Body of pancreas (tissue), 4 donors: ENCODE data around the gene CNNM4. TPM values are rescaled to one million over a fixed set of nuclear protein-coding genes. Genes with fewer than 3 reads are reported as not detected.

Experiments
- ATAC-seq: fragments of 150-250 bp; one replicate; pipeline ENCODE4 v1.9.1; 2016
- DNase-seq, 4 donors: peaks; one replicate each; pipeline ENCODE4 v3.0.0-alpha.2; 2019
- H3K27ac ChIP-seq, 4 donors: fragments of 200-600 bp; sonication (generic); 1 replicate in 3 of 4; 2 replicates in 1 of 4; pipeline versions ENCODE4 v1.5.1 to v1.6.1; 2016 to 2019; ENCODE audit warnings: mild to moderate bottlenecking in 1 of 4, mixed read lengths in 1 of 4, moderate library complexity in 1 of 4
- H3K27me3 ChIP-seq, 2 donors: fragments of 200-600 bp; sonication (generic); one replicate each; pipeline ENCODE4 v1.6.0; 2016; ENCODE audit warnings: mild to moderate bottlenecking in 1 of 2
- H3K36me3 ChIP-seq, 2 donors: fragments of 200-600 bp; sonication (generic); replicated peaks in 1 of 2; 2 replicates each; pipeline ENCODE4 v1.5.1; 2016; ENCODE audit warnings: low read depth in 2 of 2; ENCODE audit not compliant: insufficient read depth in 1 of 2
- H3K4me1 ChIP-seq: fragments of 200-600 bp; sonication (generic); one replicate; pipeline ENCODE4 v1.6.0; 2016
- H3K4me3 ChIP-seq, 2 donors: fragments of 200-600 bp; sonication (generic); 1 replicate in 1 of 2; 2 replicates in 1 of 2; pipeline ENCODE4 v1.5.1; 2016 to 2019
- H3K9me3 ChIP-seq, 3 donors: fragments of 200-600 bp; sonication (generic); 1 replicate in 2 of 3; 2 replicates in 1 of 3; pipeline ENCODE4 v1.5.1; 2016
- CTCF ChIP-seq, 7 experiments: fragments of 450-650 bp in 4 of 7; fragments of 200-600 bp in 3 of 7; sonication (generic) in 3 of 7; IDR thresholded peaks; one replicate each; pipeline ENCODE4 v1.5.1; 2016 to 2019; ENCODE audit warnings: antibody characterized with exemption in 7 of 7
- POLR2A ChIP-seq, 3 donors: fragments of 450-650 bp; IDR thresholded peaks; one replicate each; pipeline ENCODE4 v1.6.1; 2016; ENCODE audit warnings: antibody characterized with exemption in 3 of 3, mild to moderate bottlenecking in 2 of 3
- WGBS, 2 donors: methylation state at CpG; one replicate each; pipeline ENCODE4 v1.1.5; 2017; 5-methylcytosine and 5-hydroxymethylcytosine counted together
- intact Hi-C: fragments of 100-400 bp; cut with DNase I; formaldehyde crosslinking; loops from one replicate; pipeline ENCODE4 v1.15.1; 2023
- total RNA-seq, 2 donors: library from RNA; depleted of rRNA; stranded (reverse); fragments of >200 nt; gene quantifications; one replicate each; pipeline ENCODE4 v1.1.0, GENCODE V29; 2016

Gene CNNM4
- total RNA-seq, 2 donors from 2014 or later: 4.3 to 7.8 TPM

GRCh38 chr2:96754317-96754716 lies 6.4 kb upstream of the CNNM4 start:
- no peak overlapping the region for H3K4me3 ChIP-seq
- ATAC-seq (no peak), DNase-seq (no peak)
- H3K4me1 ChIP-seq: no peaks in the 10 kb centered on the region
- H3K36me3 ChIP-seq: no peaks in the 10 kb centered on the region
- no peak overlapping the region for H3K27ac ChIP-seq
- no peaks in the 10 kb centered on the region for H3K9me3 ChIP-seq
- H3K27me3 ChIP-seq: no peaks in the 10 kb centered on the region
- no peak for TF ChIP-seq POLR2A (IDR thresholded peaks at IDR 0.05)
- TF ChIP-seq CTCF (IDR thresholded peaks at IDR 0.05): no peak
- intact Hi-C loops: no loop called here

- ATAC-seq: no peak
- WGBS, 2 donors: 87 to 88% methylated on average over 5 of the region's 5 CpGs
These were observed 3.8 kb upstream of the CNNM4 start for GRCh38 chr2:96756788-96757476.

GRCh38 chr2:96757477-96757860 lies 3.2 kb upstream of the CNNM4 start:
- no peak overlapping the region for H3K27ac ChIP-seq
- no peaks in the 10 kb centered on the region for H3K27me3 ChIP-seq
- TF ChIP-seq POLR2A (IDR thresholded peaks at IDR 0.05): no peak
- intact Hi-C loops: no loop called here
- H3K4me1 ChIP-seq: peaks cover 22% of the 10 kb centered on the region
- H3K4me3 ChIP-seq: no peak overlapping the region
- ATAC-seq (no peak), DNase-seq (no peak)
- 93 to 95% methylated on average over 5 to 6 of the region's 6 CpGs for WGBS, 2 donors
- H3K9me3 ChIP-seq: no peaks in the 10 kb centered on the region
- no peaks in the 10 kb centered on the region for H3K36me3 ChIP-seq

More at GRCh38 chr2:96756788-96757476, 3.8 kb upstream of the CNNM4 start:
- no peak for DNase-seq
- Histone ChIP-seq H3K27me3 (no peaks in the 10 kb centered on the region), H3K4me1 (peaks cover 17% of the 10 kb centered on the region), H3K4me3 (no peak overlapping the region), H3K36me3 (no peaks in the 10 kb centered on the region), H3K9me3 (no peaks in the 10 kb centered on the region), H3K27ac (no peak overlapping the region)
- intact Hi-C loops: no loop called here
- TF ChIP-seq CTCF (IDR thresholded peaks at IDR 0.05): no peak
- no peak for TF ChIP-seq POLR2A (IDR thresholded peaks at IDR 0.05)

GRCh38 chr2:96758987-96759386 lies 1.7 kb upstream of the CNNM4 start:
- H3K4me3 ChIP-seq: no peak overlapping the region
- no peak for ATAC-seq
- DNase-seq: no peak
- 92 to 94% methylated on average over 3 of the region's 3 CpGs for WGBS, 2 donors
- peaks cover 37% of the 10 kb centered on the region for H3K4me1 ChIP-seq
- intact Hi-C loops: no loop called here
- no peak for TF ChIP-seq CTCF (IDR thresholded peaks at IDR 0.05)
- TF ChIP-seq POLR2A (IDR thresholded peaks at IDR 0.05): no peak
- no peaks in the 10 kb centered on the region for H3K9me3 ChIP-seq
- no peak overlapping the region for H3K27ac ChIP-seq
- H3K36me3 ChIP-seq: no peaks in the 10 kb centered on the region
- H3K27me3 ChIP-seq: no peaks in the 10 kb centered on the region

GRCh38 chr2:96759548-96759947 lies 1.2 kb upstream of the CNNM4 start:
- no peak for TF ChIP-seq POLR2A (IDR thresholded peaks at IDR 0.05)
- TF ChIP-seq CTCF (IDR thresholded peaks at IDR 0.05): no peak
- Histone ChIP-seq H3K9me3 (no peaks in the 10 kb centered on the region), H3K27ac (peak overlapping the region in 1 of 4 donors; percentile 80), H3K4me1 (peaks cover 43% of the 10 kb centered on the region), H3K27me3 (no peaks in the 10 kb centered on the region), H3K4me3 (no peak overlapping the region), H3K36me3 (no peaks in the 10 kb centered on the region)
- WGBS, 2 donors: 94 to 100% methylated on average over 4 of the region's 4 CpGs
- ATAC-seq: no peak
- DNase-seq: no peak
- intact Hi-C loops: no loop called here
